Smooth muscle cell (in vitro differentiated cells): ENCODE data around the gene WLS. TPM values are rescaled to one million over a fixed set of nuclear protein-coding genes. Genes with fewer than 3 reads are reported as not detected.

Experiments
- DNase-seq: peaks from one replicate; lab custom pipeline; 2025; ENCODE audit not compliant: unreplicated experiment; lab: John Stamatoyannopoulos, UW
- H2AFZ ChIP-seq: fragments of 200-600 bp; sonication (generic); 2 replicates; pipeline ENCODE4 v1.6.0; 2016; ENCODE audit warnings: antibody characterized with exemption, low read depth, mild to moderate bottlenecking
- H3F3A ChIP-seq: fragments of 200-600 bp; sonication (generic); 2 replicates; pipeline ENCODE4 v1.6.0; 2017; ENCODE audit warnings: antibody characterized with exemption, low read depth
- H3K27ac ChIP-seq: fragments of 200-600 bp; sonication (generic); 2 replicates; pipeline ENCODE4 v1.5.1; 2016; ENCODE audit warnings: low read depth, mild to moderate bottlenecking
- H3K27me3 ChIP-seq: fragments of 200-600 bp; sonication (generic); 2 replicates; pipeline ENCODE4 v1.6.1; 2016; ENCODE audit warnings: low read depth, mild to moderate bottlenecking
- H3K36me3 ChIP-seq: fragments of 200-600 bp; sonication (generic); 2 replicates; pipeline ENCODE4 v1.5.1; 2016; ENCODE audit warnings: low read depth
- H3K4me1 ChIP-seq: fragments of 200-600 bp; sonication (generic); 2 replicates; pipeline ENCODE4 v1.5.1; 2016; ENCODE audit warnings: low read depth
- H3K4me2 ChIP-seq: fragments of 200-600 bp; sonication (generic); 2 replicates; pipeline ENCODE4 v1.6.0; 2016; ENCODE audit warnings: mild to moderate bottlenecking
- H3K4me3 ChIP-seq: fragments of 200-600 bp; sonication (generic); 2 replicates; pipeline ENCODE4 v1.5.1; 2016; ENCODE audit warnings: mild to moderate bottlenecking
- H3K79me2 ChIP-seq: fragments of 200-600 bp; sonication (generic); 2 replicates; pipeline ENCODE4 v1.6.0; 2016; ENCODE audit warnings: low read depth, mild to moderate bottlenecking
- H3K9ac ChIP-seq: fragments of 200-600 bp; sonication (generic); 2 replicates; pipeline ENCODE4 v1.6.0; 2016; ENCODE audit warnings: low read depth
- H3K9me3 ChIP-seq: fragments of 200-600 bp; sonication (generic); replicated peaks from 2 replicates; pipeline ENCODE4 v1.5.1; 2016; ENCODE audit warnings: low read depth
- H4K20me1 ChIP-seq: fragments of 200-600 bp; sonication (generic); 2 replicates; pipeline ENCODE4 v1.6.0; 2016; ENCODE audit warnings: low read depth
- WGBS: methylation state at CpG from one replicate; pipeline ENCODE4 v1.1.7; 2016; ENCODE audit warnings: low lambda C conversion rate; 5-methylcytosine and 5-hydroxymethylcytosine counted together
- polyA plus RNA-seq: library from polyadenylated mRNA; unstranded; fragments of >200 nt; fragmentation: Nextera tagmentation; extraction: Ambion mirVana; gene quantifications from 2 replicates; pipeline ENCODE4 v1.2.1, GENCODE V29; 2016
- total RNA-seq: library from RNA; depleted of rRNA; stranded (reverse); fragments of >200 nt; gene quantifications from 2 replicates; pipeline ENCODE4 v1.2.3, GENCODE V29; 2014
- TF ChIP-seq, protein P1 (sequence below): fragments of 200-600 bp; sonication (generic); IDR thresholded peaks from 2 replicates; pipeline ENCODE4 v1.5.1; 2017; ENCODE audit warnings: borderline replicate concordance, mild to moderate bottlenecking, antibody characterized with exemption; ENCODE audit not compliant: insufficient read depth, poor library complexity, severe bottlenecking

WLS gene
- total and polyA plus RNA-seq, 2 experiments from 2014 or later: 58.1 to 112 TPM

- Histone ChIP-seq H2AFZ (no peak overlapping the region), H3K4me3 (peak overlapping the region; percentile 28), H4K20me1 (no peaks in the 10 kb centered on the region), H3K9me3 (no peaks in the 10 kb centered on the region), H3K27ac (peak overlapping the region; percentile 82), H3K79me2 (peaks cover 69% of the 10 kb centered on the region), H3K9ac (peak overlapping the region; percentile 29), H3F3A (peaks cover 21% of the 10 kb centered on the region), H3K27me3 (no peaks in the 10 kb centered on the region), H3K4me2 (peak overlapping the region; percentile 80), H3K36me3 (no peaks in the 10 kb centered on the region), H3K4me1 (peaks cover 87% of the 10 kb centered on the region)
- WGBS: 23% methylated on average over 4 of the region's 4 CpGs
- TF ChIP-seq, protein P1, sequence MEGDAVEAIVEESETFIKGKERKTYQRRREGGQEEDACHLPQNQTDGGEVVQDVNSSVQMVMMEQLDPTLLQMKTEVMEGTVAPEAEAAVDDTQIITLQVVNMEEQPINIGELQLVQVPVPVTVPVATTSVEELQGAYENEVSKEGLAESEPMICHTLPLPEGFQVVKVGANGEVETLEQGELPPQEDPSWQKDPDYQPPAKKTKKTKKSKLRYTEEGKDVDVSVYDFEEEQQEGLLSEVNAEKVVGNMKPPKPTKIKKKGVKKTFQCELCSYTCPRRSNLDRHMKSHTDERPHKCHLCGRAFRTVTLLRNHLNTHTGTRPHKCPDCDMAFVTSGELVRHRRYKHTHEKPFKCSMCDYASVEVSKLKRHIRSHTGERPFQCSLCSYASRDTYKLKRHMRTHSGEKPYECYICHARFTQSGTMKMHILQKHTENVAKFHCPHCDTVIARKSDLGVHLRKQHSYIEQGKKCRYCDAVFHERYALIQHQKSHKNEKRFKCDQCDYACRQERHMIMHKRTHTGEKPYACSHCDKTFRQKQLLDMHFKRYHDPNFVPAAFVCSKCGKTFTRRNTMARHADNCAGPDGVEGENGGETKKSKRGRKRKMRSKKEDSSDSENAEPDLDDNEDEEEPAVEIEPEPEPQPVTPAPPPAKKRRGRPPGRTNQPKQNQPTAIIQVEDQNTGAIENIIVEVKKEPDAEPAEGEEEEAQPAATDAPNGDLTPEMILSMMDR: no peak
- no peak for DNase-seq
Measured at GRCh38 chr1:68221001-68221979, 11.0 kb downstream of the WLS start.

DNA sequence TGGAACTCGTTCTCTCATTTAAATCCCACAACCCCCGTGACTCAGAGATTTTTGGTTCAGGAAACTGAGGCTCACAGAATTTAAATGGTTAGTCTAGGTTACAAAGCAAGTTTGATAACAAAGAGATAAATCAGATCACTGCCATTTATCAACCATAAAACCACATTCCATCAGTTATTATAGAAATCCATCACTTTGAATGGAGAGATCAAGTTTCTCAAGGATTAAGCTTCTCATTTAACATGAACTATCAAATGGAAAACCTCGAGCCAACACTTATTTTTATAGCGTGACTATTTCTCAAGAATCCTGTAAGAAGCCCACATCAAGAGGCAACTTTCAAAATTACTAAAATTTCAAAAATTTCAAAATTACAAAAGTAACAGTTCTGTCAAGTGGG lies 11.9 kb downstream of the WLS start:
- WGBS: 70% methylated on average over 4 of the region's 4 CpGs
- peaks cover 71% of the 10 kb centered on the region for H3K79me2 ChIP-seq
- H3K27ac ChIP-seq: peak overlapping the region; percentile 82
- H3F3A ChIP-seq: peaks cover 21% of the 10 kb centered on the region
- H3K4me3 ChIP-seq: no peak overlapping the region
- no peak overlapping the region for H2AFZ ChIP-seq
- no peak for DNase-seq
- peaks cover 89% of the 10 kb centered on the region for H3K4me1 ChIP-seq
- peak overlapping the region; percentile 80 for H3K4me2 ChIP-seq
- H3K9ac ChIP-seq: no peak overlapping the region
- no peaks in the 10 kb centered on the region for H4K20me1 ChIP-seq
- no peaks in the 10 kb centered on the region for H3K36me3 ChIP-seq
- no peaks in the 10 kb centered on the region for H3K9me3 ChIP-seq
- H3K27me3 ChIP-seq: no peaks in the 10 kb centered on the region
- TF ChIP-seq, protein P1: no peak

DNA sequence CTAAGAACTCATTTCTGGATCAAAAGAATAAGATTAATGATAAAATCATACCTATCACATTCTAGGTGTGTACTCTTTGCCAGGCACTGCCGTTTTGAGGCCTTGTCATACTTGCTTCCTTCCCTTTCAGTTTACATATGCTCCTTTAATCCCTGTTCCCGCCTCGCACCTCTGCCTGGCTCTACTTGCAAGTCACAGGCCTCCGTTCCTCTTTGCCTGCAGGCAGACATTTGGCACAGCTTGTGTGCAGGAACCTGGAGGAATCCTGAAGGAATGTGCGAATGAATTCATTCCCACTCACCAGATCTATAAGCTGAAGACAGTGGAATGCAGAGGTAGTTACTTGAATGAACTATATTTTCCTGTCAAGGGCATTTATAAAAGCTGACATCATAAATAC lies 13.8 kb downstream of the WLS start:
- DNase-seq: no peak
- no peak overlapping the region for H3K4me3 ChIP-seq
- H3K4me2 ChIP-seq: peak overlapping the region; percentile 41
- TF ChIP-seq, protein P1: no peak
- 36% methylated on average over 5 of the region's 5 CpGs for WGBS
- no peaks in the 10 kb centered on the region for H3K9me3 ChIP-seq
- H3F3A ChIP-seq: peaks cover 21% of the 10 kb centered on the region
- H3K4me1 ChIP-seq: peaks cover 93% of the 10 kb centered on the region
- H3K79me2 ChIP-seq: peaks cover 74% of the 10 kb centered on the region
- H4K20me1 ChIP-seq: no peaks in the 10 kb centered on the region
- no peak overlapping the region for H2AFZ ChIP-seq
- peak overlapping the region; percentile 51 for H3K27ac ChIP-seq
- no peak overlapping the region for H3K9ac ChIP-seq
- no peaks in the 10 kb centered on the region for H3K36me3 ChIP-seq
- H3K27me3 ChIP-seq: no peaks in the 10 kb centered on the region
